ENCODE data around the gene TMEM38A.
"Not testable (repeated sequence)": the region's sequence is repeated elsewhere in the genome, so short reads cannot be mapped to it uniquely, and the experiment has no call there.

The TMEM38A gene

DNA sequence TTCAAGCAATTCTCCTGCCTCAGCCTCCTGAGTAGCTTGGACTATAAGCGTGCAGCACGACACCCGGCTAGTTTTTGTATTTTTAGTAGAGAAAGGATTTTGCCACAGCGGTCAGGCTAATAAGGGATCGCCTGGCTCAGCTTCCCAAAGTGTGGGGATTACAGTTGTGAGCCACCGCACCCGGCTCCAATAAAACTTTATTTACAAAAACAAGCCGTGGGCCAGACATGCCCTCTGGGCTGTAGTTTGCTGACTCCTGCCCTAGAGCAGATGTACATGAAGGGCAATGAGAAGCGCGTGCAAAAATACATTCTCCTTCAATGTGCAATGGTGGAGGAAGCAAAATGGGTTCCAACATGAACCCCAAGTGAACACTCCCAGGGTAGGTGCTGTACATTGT, 19.2 kb upstream of the TMEM38A start:
- CTCF ChIA-PET: no interaction called here
- no peak for DNase-seq (ENCODE audit: extremely low spot score)
- TF ChIP-seq CTCF (IDR thresholded peaks at IDR 0.05; ENCODE audit: control extremely low read depth, extremely low read depth, low read depth, missing control alignments): no peak
- POLR2A ChIA-PET: no interaction called here

DNA sequence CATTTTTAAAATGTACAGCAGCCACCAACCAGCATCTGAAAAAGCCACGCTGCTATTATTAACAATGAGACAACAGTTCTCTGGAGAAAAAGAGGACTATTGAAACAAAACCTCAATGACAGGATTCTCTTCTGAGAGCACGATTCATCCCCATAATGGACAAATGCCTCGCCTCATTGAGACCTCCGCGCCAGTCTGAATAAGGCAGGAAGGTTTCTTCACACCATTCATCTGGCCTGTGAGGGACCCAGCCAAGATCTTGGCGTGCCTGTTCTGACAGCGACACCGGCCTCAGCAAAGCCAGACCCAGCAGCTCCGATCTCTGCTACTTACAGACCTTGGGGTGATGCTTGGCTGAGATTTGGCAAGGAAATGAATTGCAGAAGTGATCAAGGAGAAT, 15.8 kb upstream of the TMEM38A start:
- TF ChIP-seq CTCF (IDR thresholded peaks at IDR 0.05; ENCODE audit: control extremely low read depth, extremely low read depth, low read depth, missing control alignments): no peak
- POLR2A ChIA-PET: no interaction called here
- no peak for DNase-seq (ENCODE audit: extremely low spot score)
- CTCF ChIA-PET: interaction anchor here (1.5 to 1.6 kb wide), 2 partner anchors 9 to 15 kb away, joined by 3 to 4 read pairs; partner anchors contain the start of gene SMIM7

DNA sequence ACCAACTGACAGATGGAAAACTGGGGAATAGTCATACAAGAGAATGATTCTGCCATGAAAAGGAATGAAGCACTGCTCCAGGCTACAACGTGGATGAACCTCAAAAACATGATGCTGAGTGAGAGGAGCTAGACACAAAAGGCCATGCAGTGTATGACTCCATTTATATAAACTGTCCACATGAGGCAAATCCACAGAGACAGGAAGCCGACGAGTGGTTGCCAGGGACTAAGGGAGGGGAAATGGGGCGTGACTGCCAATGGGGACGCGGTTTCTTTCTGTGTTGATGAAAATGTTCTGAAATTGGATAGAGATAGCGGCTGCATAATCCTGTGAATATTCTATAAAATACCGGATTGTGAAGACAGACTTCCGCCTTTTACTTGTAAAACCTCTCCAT, 11.2 kb upstream of the TMEM38A start:
- DNase-seq (ENCODE audit: extremely low spot score): no peak
- ChIA-PET POLR2A (no interaction called here), CTCF (interaction anchor here (0.9 kb wide), 1 partner anchor 22 kb away, joined by 3 read pairs; no protein-coding TSS in a partner anchor)
- no peak for TF ChIP-seq CTCF (IDR thresholded peaks at IDR 0.05; ENCODE audit: control extremely low read depth, extremely low read depth, low read depth, missing control alignments)

DNA sequence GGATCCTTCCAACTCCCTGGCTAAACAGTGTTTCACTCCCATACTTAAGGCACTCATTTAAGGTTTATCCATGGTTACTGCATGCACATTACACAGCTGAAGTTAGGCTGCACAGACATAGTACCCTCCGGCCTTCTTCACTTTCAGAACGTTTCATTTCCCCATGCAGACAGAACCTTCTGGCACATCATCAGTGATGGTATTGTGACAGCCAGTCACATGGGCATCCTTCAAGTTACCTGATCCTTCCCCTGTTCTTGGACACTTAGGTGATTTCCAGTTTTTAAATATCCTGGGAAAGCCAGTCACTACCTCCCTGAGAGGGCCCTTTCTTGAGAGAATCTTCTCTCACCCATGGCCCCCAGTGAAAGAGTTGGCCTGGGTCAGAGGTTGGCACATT, 10.1 kb upstream of the TMEM38A start:
- no peak for TF ChIP-seq CTCF (IDR thresholded peaks at IDR 0.05; ENCODE audit: control extremely low read depth, extremely low read depth, low read depth, missing control alignments)
- CTCF ChIA-PET: no interaction called here
- POLR2A ChIA-PET: no interaction called here
- no peak for DNase-seq (ENCODE audit: extremely low spot score)

DNA sequence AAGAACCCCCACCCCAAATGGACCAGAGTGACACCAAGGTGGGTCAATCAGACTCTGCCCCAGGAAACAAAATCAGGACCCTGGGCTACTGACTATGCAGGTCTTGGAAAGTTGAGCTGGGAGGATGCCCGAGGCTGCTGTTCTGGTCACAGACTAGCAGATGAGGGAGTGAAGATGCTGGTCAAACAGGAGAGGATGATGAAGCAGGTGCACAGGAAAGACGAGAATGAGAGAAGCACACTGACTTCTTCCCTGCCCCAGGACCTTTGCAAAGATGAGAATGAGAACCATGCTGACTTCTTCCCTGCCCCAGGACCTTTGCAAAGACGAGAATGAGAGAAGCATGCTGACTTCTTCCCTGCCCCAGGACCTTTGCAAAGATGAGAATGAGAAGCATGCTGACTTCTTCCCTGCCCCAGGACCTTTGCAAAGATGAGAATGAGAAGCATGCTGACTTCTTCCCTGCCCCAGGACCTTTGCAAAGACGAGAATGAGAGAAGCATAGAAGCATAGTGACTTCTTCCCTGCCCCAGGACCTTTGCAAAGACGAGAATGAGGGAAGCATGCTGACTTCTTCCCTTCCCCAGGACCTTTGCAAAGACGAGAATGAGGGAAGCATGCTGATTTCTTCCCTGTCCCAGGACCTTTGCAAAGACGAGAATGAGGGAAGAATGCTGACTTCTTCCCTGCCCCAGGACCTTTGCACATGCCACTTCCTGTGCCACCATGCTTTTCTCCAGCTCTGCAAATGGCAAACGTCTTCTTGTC, 9.3 kb upstream of the TMEM38A start:
- POLR2A ChIA-PET: interaction anchor here (0.5 kb wide), 1 partner anchor 64 kb away, joined by 3 read pairs; no protein-coding TSS in a partner anchor
- CTCF ChIA-PET; DNase-seq (ENCODE audit: extremely low spot score): not testable (repeated sequence)

- no peak for TF ChIP-seq CTCF (IDR thresholded peaks at IDR 0.05; ENCODE audit: control extremely low read depth, extremely low read depth, low read depth, missing control alignments)
- CTCF ChIA-PET: interaction anchor here (0.7 kb wide), 1 partner anchor 119 kb away, joined by 3 read pairs; no protein-coding TSS in a partner anchor
- no peak for DNase-seq (ENCODE audit: extremely low spot score)
- POLR2A ChIA-PET: no interaction called here
These were observed 8.1 kb upstream of the TMEM38A start for GRCh38 chr19:16652854-16653253.

DNA sequence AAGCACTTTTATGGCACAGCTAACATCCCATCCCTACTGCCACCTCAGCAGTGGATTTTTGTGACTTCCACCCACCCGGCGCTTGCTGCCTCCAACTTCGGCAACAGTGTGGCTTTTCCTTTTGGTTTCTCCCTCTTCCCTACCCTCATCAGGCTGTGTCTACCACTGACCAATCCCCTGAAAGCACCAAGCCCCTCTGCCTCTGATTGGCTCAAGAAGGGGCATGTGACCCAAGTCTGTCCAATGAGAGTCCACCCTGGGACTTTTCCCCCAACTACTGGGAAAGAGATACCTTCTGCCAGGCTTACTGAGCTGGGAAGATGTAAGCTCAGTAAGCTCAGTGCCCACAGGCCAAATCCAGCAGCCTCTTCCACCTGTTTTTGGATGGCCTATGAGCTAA, 6.8 kb upstream of the TMEM38A start:
- ChIA-PET CTCF (no interaction called here), POLR2A (no interaction called here)
- TF ChIP-seq CTCF (IDR thresholded peaks at IDR 0.05; ENCODE audit: control extremely low read depth, extremely low read depth, low read depth, missing control alignments): no peak
- no peak for DNase-seq (ENCODE audit: extremely low spot score)

Measured in GM10248 (cell line).